Right lobe of liver (tissue), 6 donors: Measurements from ENCODE around the gene IQCH. TPM values are rescaled to one million over a fixed set of nuclear protein-coding genes. Genes with fewer than 3 reads are reported as not detected.
"Not testable (repeated sequence)": the region's sequence is repeated elsewhere in the genome, so short reads cannot be mapped to it uniquely, and the experiment has no call there.

Source experiments
- ATAC-seq, 4 donors: fragments of 200-7000 bp; cut with Tn5 transposase; one replicate each; pipeline ENCODE4 v1.9.1; 2020; ENCODE audit warnings: mild to moderate bottlenecking in 4 of 4, moderate library complexity in 4 of 4
- DNase-seq, 3 donors: peaks; one replicate each; pipeline ENCODE4 v3.0.0-alpha.2; 2020
- H3K27ac ChIP-seq, 3 donors: fragments of 200-600 bp; one replicate each; pipeline ENCODE4 v1.8.0; 2022
- H3K27me3 ChIP-seq, 2 donors: fragments of 200-600 bp; one replicate each; pipeline ENCODE4 v1.8.0; 2022
- H3K36me3 ChIP-seq, 4 donors: fragments of 200-600 bp; sonication (generic) in 1 of 4; one replicate each; pipeline versions ENCODE4 v1.5.1 to v1.8.0; 2017 to 2022; ENCODE audit warnings: control low read depth in 1 of 4
- H3K4me1 ChIP-seq, 4 donors: fragments of 200-600 bp; sonication (generic) in 1 of 4; one replicate each; pipeline versions ENCODE4 v1.5.1 to v1.8.0; 2017 to 2022; ENCODE audit warnings: control low read depth in 1 of 4
- H3K4me3 ChIP-seq, 3 donors: fragments of 200-600 bp; one replicate each; pipeline ENCODE4 v1.8.0; 2022
- H3K9me3 ChIP-seq, 4 donors: fragments of 200-600 bp; sonication (generic) in 1 of 4; one replicate each; pipeline versions ENCODE4 v1.5.1 to v1.8.0; 2017 to 2022; ENCODE audit warnings: control low read depth in 1 of 4
- CTCF ChIP-seq, 4 donors: fragments of 200-600 bp in 3 of 4; fragments of 450-650 bp in 1 of 4; IDR thresholded peaks; one replicate each; pipeline versions ENCODE4 v1.5.1 to v1.8.0; 2016 to 2022; ENCODE audit warnings: antibody characterized with exemption in 4 of 4, mild to moderate bottlenecking in 2 of 4
- POLR2A ChIP-seq: fragments of 450-650 bp; IDR thresholded peaks from one replicate; pipeline ENCODE4 v1.6.1; 2017; ENCODE audit warnings: antibody characterized with exemption, mild to moderate bottlenecking
- WGBS: methylation state at CpG from one replicate; pipeline ENCODE4 v1.1.6; 2018; ENCODE audit warnings: low coverage, low lambda C conversion rate; ENCODE audit not compliant: insufficient coverage; ENCODE audit errors: missing lambda C conversion rate; 5-methylcytosine and 5-hydroxymethylcytosine counted together
- intact Hi-C, 2 donors: fragments of 100-400 bp; cut with DNase I; formaldehyde crosslinking; loops; one replicate each; pipeline versions ENCODE4 v1.11.2 to v1.14.1; 2022
- total RNA-seq, 6 experiments: library from RNA; depleted of rRNA in 2 of 6; stranded (reverse); fragments of >200 nt in 2 of 6; fragmentation: NEBNext Ultra II Directional in 3 of 6; extraction: Animal tissue kit (Norgen Biotek cat#: 25700) in 3 of 6; gene quantifications; one replicate each; pipeline versions ENCODE4 v1.1.0 to v1.2.4, GENCODE V29; 2016 to 2023
- donor health status: DM: no; HTN: yes; CAD: no.
- donor health status: DM: no; HTN: no; CAD: no.
- donor health status: DM: no; HTN: no; CAD: no.
- donor health status: DM: no; HTN: yes; CAD: no.
- donor health status: DM: no; HTN: yes; CAD: no.

IQCH gene
- total RNA-seq, 6 experiments from 2014 or later = 0.91 to 2.3 (median 1.4) TPM

DNA sequence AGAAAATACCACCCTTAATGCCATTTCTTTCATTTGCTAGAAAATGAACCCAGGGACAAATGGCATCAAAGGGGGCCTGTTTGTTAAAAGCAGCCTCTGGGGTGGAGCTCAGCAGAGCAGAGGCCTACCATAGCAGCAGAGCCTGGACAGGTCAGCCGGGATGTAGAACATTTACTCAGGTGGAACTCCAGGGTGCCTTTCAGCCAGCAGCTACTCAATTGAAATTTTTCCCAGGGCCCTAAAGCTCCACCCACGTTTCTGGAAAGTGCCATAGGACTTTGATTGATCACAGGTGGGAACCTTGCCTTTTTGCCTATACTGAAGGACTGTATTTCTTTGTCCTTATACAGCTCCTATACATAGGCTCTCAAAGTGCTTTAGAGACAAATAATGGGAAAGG, 191.9 kb downstream of the IQCH start:
- TF ChIP-seq POLR2A (no peak), CTCF (IDR thresholded peaks at IDR 0.05) (no peak)
- DNase-seq (no peak), ATAC-seq (no peak)
- Histone ChIP-seq H3K27ac (no peak overlapping the region), H3K36me3 (no peaks in the 10 kb centered on the region), H3K9me3 (no peaks in the 10 kb centered on the region), H3K27me3 (no peaks in the 10 kb centered on the region), H3K4me1 (no peaks in the 10 kb centered on the region), H3K4me3 (no peak overlapping the region)
- intact Hi-C loops = no loop called here
- 63% methylated on average over 2 of the region's 2 CpGs for WGBS

DNA sequence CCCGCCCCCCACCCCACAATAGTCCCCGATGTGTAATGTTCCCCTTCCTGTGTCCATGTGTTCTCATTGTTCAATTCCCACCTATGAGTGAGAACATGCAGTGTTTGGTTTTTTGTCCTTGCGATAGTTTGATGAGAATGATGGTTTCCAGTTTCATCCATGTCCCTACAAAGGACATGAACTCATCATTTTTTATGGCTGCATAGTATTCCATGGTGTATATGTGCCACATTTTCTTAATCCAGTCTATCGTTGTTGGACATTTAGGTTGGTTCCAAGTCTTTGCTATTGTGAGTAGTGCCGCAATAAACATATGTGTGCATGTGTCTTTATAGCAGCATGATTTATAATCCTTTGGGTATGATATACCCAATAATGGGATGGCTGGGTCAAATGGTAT, 193.8 kb downstream of the IQCH start:
- H3K36me3 ChIP-seq, H3K9me3 ChIP-seq, intact Hi-C loops, H3K4me1 ChIP-seq, ATAC-seq, H3K27ac ChIP-seq, H3K4me3 ChIP-seq, DNase-seq, H3K27me3 ChIP-seq: not testable (repeated sequence)
- 93% methylated on average over 4 of the region's 5 CpGs for WGBS

DNA sequence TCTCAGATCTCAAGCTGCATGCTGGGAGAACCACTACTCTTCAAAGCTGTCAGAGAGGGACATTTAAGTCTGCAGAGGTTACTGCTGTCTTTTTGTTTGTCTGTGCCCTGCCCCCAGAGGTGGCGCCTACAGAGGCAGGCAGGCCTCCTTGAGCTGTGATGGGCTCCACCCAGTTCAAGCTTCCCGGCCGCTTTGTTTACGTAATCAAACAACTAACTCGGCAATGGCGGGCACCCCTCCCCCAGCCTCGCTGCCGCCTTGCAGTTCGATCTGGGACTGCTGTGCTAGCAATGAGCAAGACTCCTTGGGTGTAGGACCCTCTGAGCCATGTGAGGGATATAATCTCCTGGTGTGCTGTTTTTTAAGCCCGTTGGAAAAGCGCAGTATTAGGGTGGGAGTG, 199.1 kb downstream of the IQCH start:
- ATAC-seq, intact Hi-C loops: not testable (repeated sequence)
- WGBS = 100% methylated on average over 2 of the region's 11 CpGs

GRCh38 chr15:67456677-67457529, 202.3 kb downstream of the IQCH start:
- ATAC-seq (peak; percentile 97 to 100 (median 98)), DNase-seq (peak; percentile 88 to 90 (median 89))
- H3K27ac ChIP-seq = no peak overlapping the region
- TF ChIP-seq POLR2A = no peak
- TF ChIP-seq CTCF (IDR thresholded peaks at IDR 0.05) = peak; percentile 69 to 96 (median 93)
- H3K4me1 ChIP-seq = peaks cover 0 to 7% (median 0%) of the 10 kb centered on the region in 4 donors
- no peaks in the 10 kb centered on the region for H3K9me3 ChIP-seq
- no peak overlapping the region for H3K4me3 ChIP-seq
- no peaks in the 10 kb centered on the region for H3K36me3 ChIP-seq
- H3K27me3 ChIP-seq = no peaks in the 10 kb centered on the region
- WGBS = 22% methylated on average over 5 of the region's 8 CpGs
- intact Hi-C loops = no loop called here

More for the DNA sequence above, 199.1 kb downstream of the IQCH start:
- not testable (repeated sequence) for H3K4me3 ChIP-seq, H3K27ac ChIP-seq, H3K4me1 ChIP-seq, DNase-seq, H3K27me3 ChIP-seq, H3K36me3 ChIP-seq, H3K9me3 ChIP-seq

GRCh38 chr15:67458331-67459029, 203.9 kb downstream of the IQCH start:
- 72% methylated on average over 3 of the region's 5 CpGs for WGBS
- peaks cover 0 to 7% (median 0%) of the 10 kb centered on the region in 4 donors for H3K4me1 ChIP-seq
- TF ChIP-seq POLR2A = no peak
- no peak for TF ChIP-seq CTCF (IDR thresholded peaks at IDR 0.05)
- no peak overlapping the region for H3K27ac ChIP-seq
- H3K9me3 ChIP-seq = no peaks in the 10 kb centered on the region
- H3K4me3 ChIP-seq = no peak overlapping the region
- intact Hi-C loops = no loop called here
- H3K27me3 ChIP-seq = no peaks in the 10 kb centered on the region
- H3K36me3 ChIP-seq = no peaks in the 10 kb centered on the region
- DNase-seq = no peak
- no peak for ATAC-seq
